Adrenal gland (tissue), 12 donors: ENCODE measurements around the gene ULK3. TPM values are rescaled to one million over a fixed set of nuclear protein-coding genes. Genes with fewer than 3 reads are reported as not detected.

Experiments used
- DNase-seq, 7 donors: peaks; one replicate each; pipeline ENCODE4 v3.0.0-alpha.2; 2019 to 2020
- H3K27ac ChIP-seq, 5 donors: fragments of 200-600 bp; sonication (generic) in 4 of 5; 1 replicate in 3 of 5; 2 replicates in 2 of 5; pipeline versions ENCODE4 v1.5.1 to v1.8.0; 2016 to 2020; ENCODE audit warnings: mild to moderate bottlenecking in 1 of 5
- H3K27me3 ChIP-seq: fragments of 200-600 bp; 2 replicates; pipeline ENCODE4 v1.8.0; 2021
- H3K36me3 ChIP-seq, 2 donors: fragments of 200-600 bp; replicated peaks in 1 of 2; 1 replicate in 1 of 2; 2 replicates in 1 of 2; pipeline versions ENCODE4 v1.5.1 to v1.8.0; 2018 to 2022
- H3K4me1 ChIP-seq, 2 donors: fragments of 200-600 bp; replicated peaks in 1 of 2; 1 replicate in 1 of 2; 2 replicates in 1 of 2; pipeline versions ENCODE4 v1.5.1 to v1.8.0; 2018 to 2021
- H3K4me3 ChIP-seq, 4 donors: fragments of 200-600 bp; sonication (generic) in 3 of 4; one replicate each; pipeline ENCODE4 v1.5.1; 2016 to 2018
- H3K9me3 ChIP-seq, 3 donors: fragments of 200-600 bp; sonication (generic) in 1 of 3; replicated peaks in 1 of 3; 1 replicate in 2 of 3; 2 replicates in 1 of 3; pipeline versions ENCODE4 v1.5.1 to v1.8.0; 2016 to 2021
- CTCF ChIP-seq, 6 experiments: fragments of 450-650 bp in 4 of 6; fragments of 200-600 bp in 2 of 6; sonication (generic) in 1 of 6; IDR thresholded peaks; 1 replicate in 5 of 6; 2 replicates in 1 of 6; pipeline versions ENCODE4 v1.5.1 to v1.8.0; 2016 to 2021; ENCODE audit warnings: antibody characterized with exemption in 6 of 6, mild to moderate bottlenecking in 2 of 6, moderate library complexity in 1 of 6
- POLR2A ChIP-seq, 2 donors: fragments of 450-650 bp; IDR thresholded peaks; one replicate each; pipeline ENCODE4 v1.6.1; 2017; ENCODE audit warnings: antibody characterized with exemption in 2 of 2, mild to moderate bottlenecking in 2 of 2, moderate library complexity in 1 of 2
- WGBS, 4 donors: extraction: QIAGEN DNeasy Blood & Tissue Kit in 2 of 4; methylation state at CpG; one replicate each; pipeline versions ENCODE4 v1.1.5 to v1.1.7; 2013 to 2017; 5-methylcytosine and 5-hydroxymethylcytosine counted together
- intact Hi-C, 2 donors: fragments of 100-400 bp; cut with DNase I; formaldehyde crosslinking; loops; one replicate each; pipeline versions ENCODE4 v1.14.1 to v1.15.0; 2022 to 2023
- polyA plus RNA-seq, 3 donors: library from polyadenylated mRNA; stranded (reverse); fragments of 200-250 nt in 2 of 3; fragments of 350-450 nt in 1 of 3; fragmentation: Illumina TruSeq in 1 of 3; extraction: RNeasy Lipid Tissue Mini Kit (QIAGEN cat#74804) in 1 of 3; gene quantifications; one replicate each; pipeline ENCODE4 v1.2.3, GENCODE V29; 2013 to 2014
- total RNA-seq, 9 donors: library from RNA; depleted of rRNA in 4 of 9; stranded (reverse); fragments of >200 nt in 4 of 9; fragments of 120-200 nt in 1 of 9; fragmentation: NEBNext Ultra II Directional in 1 of 9; extraction: Animal tissue kit (Norgen Biotek cat#: 25700) in 1 of 9; gene quantifications; one replicate each; pipeline versions ENCODE4 v1.1.0 to v1.2.4, GENCODE V29; 2013 to 2023
- donor health status: healthy with polysubstance abuse.
- donor health status: Bipolar disorder and iron deficiency.
- donor health status: DM: yes; HTN: yes; CAD: no.
- donor health status: DM: no; HTN: no; CAD: no.
- donor health status: DM: no; HTN: no; CAD: no.
- donor health status: DM: yes; HTN: yes; CAD: no.

Gene ULK3
- total and polyA plus RNA-seq, 12 donors = 21.7 to 126 (median 52.5) TPM

GRCh38 chr15:74802862-74803447 is 40.0 kb downstream of the ULK3 start:
- H3K4me1 ChIP-seq = peaks cover 5 to 7% of the 10 kb centered on the region in 2 donors
- no peak for DNase-seq
- 90 to 94% (median 92%) methylated on average over 26 to 31 of the region's 31 CpGs for WGBS, 4 donors
- H3K27ac ChIP-seq = no peak overlapping the region
- no peak overlapping the region for H3K4me3 ChIP-seq
- H3K9me3 ChIP-seq = no peaks in the 10 kb centered on the region
- intact Hi-C loops = no loop called here
- H3K36me3 ChIP-seq = peaks cover 0 to 42% of the 10 kb centered on the region in 2 donors
- TF ChIP-seq CTCF (IDR thresholded peaks at IDR 0.05) (no peak), POLR2A (IDR thresholded peaks at IDR 0.05) (no peak)
- no peaks in the 10 kb centered on the region for H3K27me3 ChIP-seq

- DNase-seq = no peak
- no peaks in the 10 kb centered on the region for H3K9me3 ChIP-seq
- WGBS, 4 donors = 90 to 92% (median 92%) methylated on average over 5 to 20 of the region's 20 CpGs
Observed at GRCh38 chr15:74802290-74802689, 40.7 kb downstream of the ULK3 start.

GRCh38 chr15:74801311-74801997 is 41.5 kb downstream of the ULK3 start:
- H3K27me3 ChIP-seq = no peaks in the 10 kb centered on the region
- TF ChIP-seq CTCF (IDR thresholded peaks at IDR 0.05) = no peak
- TF ChIP-seq POLR2A (IDR thresholded peaks at IDR 0.05) = no peak
- no peak for DNase-seq
- intact Hi-C loops = no loop called here
- no peaks in the 10 kb centered on the region for H3K4me1 ChIP-seq
- H3K36me3 ChIP-seq = peaks cover 0 to 42% of the 10 kb centered on the region in 2 donors
- H3K9me3 ChIP-seq = no peaks in the 10 kb centered on the region
- 87 to 90% (median 89%) methylated on average over 7 to 18 of the region's 18 CpGs for WGBS, 4 donors
- no peak overlapping the region for H3K27ac ChIP-seq
- H3K4me3 ChIP-seq = no peak overlapping the region

More at GRCh38 chr15:74802290-74802689, 40.7 kb downstream of the ULK3 start:
- no peaks in the 10 kb centered on the region for H3K27me3 ChIP-seq
- TF ChIP-seq CTCF (IDR thresholded peaks at IDR 0.05) = no peak
- no peak for TF ChIP-seq POLR2A (IDR thresholded peaks at IDR 0.05)
- no peak overlapping the region for H3K4me3 ChIP-seq
- intact Hi-C loops = no loop called here
- H3K4me1 ChIP-seq = peaks cover 5 to 6% of the 10 kb centered on the region in 2 donors
- H3K36me3 ChIP-seq = peaks cover 0 to 42% of the 10 kb centered on the region in 2 donors
- H3K27ac ChIP-seq = no peak overlapping the region

GRCh38 chr15:74800559-74801094 is 42.3 kb downstream of the ULK3 start:
- 71 to 84% (median 81%) methylated on average over 7 to 20 of the region's 20 CpGs for whole genome bisulfite sequencing, 4 donors
- no peaks in the 10 kb centered on the region for H3K9me3 ChIP-seq
- intact Hi-C loops = no loop called here
- DNase-seq = no peak
- TF ChIP-seq POLR2A (IDR thresholded peaks at IDR 0.05) (no peak), CTCF (IDR thresholded peaks at IDR 0.05) (no peak)
- H3K27me3 ChIP-seq = no peaks in the 10 kb centered on the region
- no peak overlapping the region for H3K4me3 ChIP-seq
- peaks cover 0 to 42% of the 10 kb centered on the region in 2 donors for H3K36me3 ChIP-seq
- no peaks in the 10 kb centered on the region for H3K4me1 ChIP-seq
- no peak overlapping the region for H3K27ac ChIP-seq
